Measurements from ENCODE around the gene KLHL29. TPM values are rescaled to one million over a fixed set of nuclear protein-coding genes. Genes with fewer than 3 reads are reported as not detected.
A peak's percentile ranks its signal among the peaks of the same experiment; 100 is the strongest.

KLHL29 gene
- total and polyA plus RNA-seq, 5 donors, result 1.7 to 4.0 (median 2.0) TPM

- 89% methylated on average over 14 of the region's 14 CpGs for WGBS
- Histone ChIP-seq H3K9me3 (ENCODE audit: control insufficient read depth, low read length) (no peaks in the 10 kb centered on the region), H3K4me3 (ENCODE audit: low read length) (no peak overlapping the region), H3K27me3 (ENCODE audit: control insufficient read depth, insufficient read depth) (no peaks in the 10 kb centered on the region), H3K27ac (ENCODE audit: low read length) (no peak overlapping the region), H3K4me1 (ENCODE audit: control insufficient read depth, insufficient read depth, low read length) (no peaks in the 10 kb centered on the region)
- intact Hi-C loops (cut with DNase I), result no loop called here
- DNase-seq (peak in 1 of 3 donors; percentile 30), ATAC-seq (no peak)
Observed at GRCh38 chr2:23487735-23488492, 102.9 kb downstream of the KLHL29 start.

GRCh38 chr2:23488584-23488983, 103.6 kb downstream of the KLHL29 start:
- WGBS, result 95% methylated on average over 4 of the region's 4 CpGs
- H3K9me3 ChIP-seq (ENCODE audit: control insufficient read depth, low read length), result no peaks in the 10 kb centered on the region
- ATAC-seq (no peak), DNase-seq (no peak)
- no peaks in the 10 kb centered on the region for H3K27me3 ChIP-seq (ENCODE audit: control insufficient read depth, insufficient read depth)
- no peak overlapping the region for H3K27ac ChIP-seq (ENCODE audit: low read length)
- intact Hi-C loops (cut with DNase I), result no loop called here
- no peaks in the 10 kb centered on the region for H3K4me1 ChIP-seq (ENCODE audit: control insufficient read depth, insufficient read depth, low read length)
- H3K4me3 ChIP-seq (ENCODE audit: low read length), result no peak overlapping the region

GRCh38 chr2:23489471-23490322, 104.7 kb downstream of the KLHL29 start:
- 76% methylated on average over 19 of the region's 19 CpGs for WGBS
- DNase-seq, result peak in 1 of 3 donors; percentile 44

GRCh38 chr2:23491591-23492336, 106.8 kb downstream of the KLHL29 start:
- WGBS, result 96% methylated on average over 12 of the region's 12 CpGs
- intact Hi-C loops (cut with DNase I), result no loop called here
- no peaks in the 10 kb centered on the region for H3K9me3 ChIP-seq (ENCODE audit: control insufficient read depth, low read length)
- ATAC-seq (no peak), DNase-seq (peak in 1 of 3 donors; percentile 42)
- H3K27me3 ChIP-seq (ENCODE audit: control insufficient read depth, insufficient read depth), result no peaks in the 10 kb centered on the region
- H3K4me1 ChIP-seq (ENCODE audit: control insufficient read depth, insufficient read depth, low read length), result no peaks in the 10 kb centered on the region
- no peak overlapping the region for H3K4me3 ChIP-seq (ENCODE audit: low read length)
- no peak overlapping the region for H3K27ac ChIP-seq (ENCODE audit: low read length)

More at GRCh38 chr2:23489471-23490322, 104.7 kb downstream of the KLHL29 start:
- no peaks in the 10 kb centered on the region for H3K9me3 ChIP-seq (ENCODE audit: control insufficient read depth, low read length)
- no peak overlapping the region for H3K27ac ChIP-seq (ENCODE audit: low read length)
- H3K4me3 ChIP-seq (ENCODE audit: low read length), result no peak overlapping the region
- no peaks in the 10 kb centered on the region for H3K27me3 ChIP-seq (ENCODE audit: control insufficient read depth, insufficient read depth)
- intact Hi-C loops (cut with DNase I), result no loop called here
- H3K4me1 ChIP-seq (ENCODE audit: control insufficient read depth, insufficient read depth, low read length), result no peaks in the 10 kb centered on the region
- no peak for ATAC-seq

GRCh38 chr2:23492337-23492675, 107.3 kb downstream of the KLHL29 start:
- H3K4me3 ChIP-seq (ENCODE audit: low read length), result no peak overlapping the region
- intact Hi-C loops (cut with DNase I), result no loop called here
- no peak overlapping the region for H3K27ac ChIP-seq (ENCODE audit: low read length)
- peak in 1 of 3 donors; percentile 16 for DNase-seq
- H3K4me1 ChIP-seq (ENCODE audit: control insufficient read depth, insufficient read depth, low read length), result no peaks in the 10 kb centered on the region
- H3K9me3 ChIP-seq (ENCODE audit: control insufficient read depth, low read length), result no peaks in the 10 kb centered on the region
- 76% methylated on average over 5 of the region's 5 CpGs for WGBS
- no peak for ATAC-seq
- no peaks in the 10 kb centered on the region for H3K27me3 ChIP-seq (ENCODE audit: control insufficient read depth, insufficient read depth)

GRCh38 chr2:23492921-23493320, 107.9 kb downstream of the KLHL29 start:
- H3K4me3 ChIP-seq (ENCODE audit: low read length), result no peak overlapping the region
- no peaks in the 10 kb centered on the region for H3K4me1 ChIP-seq (ENCODE audit: control insufficient read depth, insufficient read depth, low read length)
- intact Hi-C loops (cut with DNase I), result no loop called here
- no peaks in the 10 kb centered on the region for H3K9me3 ChIP-seq (ENCODE audit: control insufficient read depth, low read length)
- WGBS, result 84% methylated on average over 7 of the region's 7 CpGs
- no peaks in the 10 kb centered on the region for H3K27me3 ChIP-seq (ENCODE audit: control insufficient read depth, insufficient read depth)
- H3K27ac ChIP-seq (ENCODE audit: low read length), result no peak overlapping the region
- DNase-seq (peak in 1 of 3 donors; percentile 16), ATAC-seq (no peak)

GRCh38 chr2:23493846-23494245, 108.9 kb downstream of the KLHL29 start:
- WGBS, result 88% methylated on average over 4 of the region's 4 CpGs
- no peaks in the 10 kb centered on the region for H3K27me3 ChIP-seq (ENCODE audit: control insufficient read depth, insufficient read depth)
- no peaks in the 10 kb centered on the region for H3K4me1 ChIP-seq (ENCODE audit: control insufficient read depth, insufficient read depth, low read length)
- DNase-seq (no peak), ATAC-seq (no peak)
- no peak overlapping the region for H3K27ac ChIP-seq (ENCODE audit: low read length)
- H3K9me3 ChIP-seq (ENCODE audit: control insufficient read depth, low read length), result no peaks in the 10 kb centered on the region
- intact Hi-C loops (cut with DNase I), result no loop called here
- no peak overlapping the region for H3K4me3 ChIP-seq (ENCODE audit: low read length)

GRCh38 chr2:23494286-23494685, 109.3 kb downstream of the KLHL29 start:
- H3K27me3 ChIP-seq (ENCODE audit: control insufficient read depth, insufficient read depth), result no peaks in the 10 kb centered on the region
- DNase-seq, result peak in 1 of 3 donors; percentile 3
- H3K4me3 ChIP-seq (ENCODE audit: low read length), result no peak overlapping the region
- 50% methylated on average over 8 of the region's 8 CpGs for WGBS
- no peaks in the 10 kb centered on the region for H3K9me3 ChIP-seq (ENCODE audit: control insufficient read depth, low read length)
- intact Hi-C loops (cut with DNase I), result no loop called here
- ATAC-seq, result no peak
- no peak overlapping the region for H3K27ac ChIP-seq (ENCODE audit: low read length)
- no peaks in the 10 kb centered on the region for H3K4me1 ChIP-seq (ENCODE audit: control insufficient read depth, insufficient read depth, low read length)

GRCh38 chr2:23495661-23496114, 110.7 kb downstream of the KLHL29 start:
- Histone ChIP-seq H3K27ac (ENCODE audit: low read length) (no peak overlapping the region), H3K4me3 (ENCODE audit: low read length) (no peak overlapping the region), H3K27me3 (ENCODE audit: control insufficient read depth, insufficient read depth) (no peaks in the 10 kb centered on the region), H3K9me3 (ENCODE audit: control insufficient read depth, low read length) (no peaks in the 10 kb centered on the region), H3K4me1 (ENCODE audit: control insufficient read depth, insufficient read depth, low read length) (no peaks in the 10 kb centered on the region)
- 71% methylated on average over 19 of the region's 19 CpGs for WGBS
- intact Hi-C loops (cut with DNase I), result no loop called here
- ATAC-seq (peak; percentile 42 to 63), DNase-seq (peak; percentile 31 to 77 (median 73))

- peak in 1 of 3 donors; percentile 36 for DNase-seq
- no peak for ATAC-seq
- Histone ChIP-seq H3K4me1 (ENCODE audit: control insufficient read depth, insufficient read depth, low read length) (no peaks in the 10 kb centered on the region), H3K27ac (ENCODE audit: low read length) (no peak overlapping the region), H3K9me3 (ENCODE audit: control insufficient read depth, low read length) (no peaks in the 10 kb centered on the region), H3K27me3 (ENCODE audit: control insufficient read depth, insufficient read depth) (no peaks in the 10 kb centered on the region), H3K4me3 (ENCODE audit: low read length) (no peak overlapping the region)
- intact Hi-C loops (cut with DNase I), result no loop called here
- WGBS, result 85% methylated on average over 5 of the region's 5 CpGs
Observed at GRCh38 chr2:23496456-23496855, 111.5 kb downstream of the KLHL29 start.
